GM12878 (cell line): ENCODE data around the gene ABCG4. TPM values are rescaled to one million over a fixed set of nuclear protein-coding genes. Genes with fewer than 3 reads are reported as not detected.

Source experiments
- ATAC-seq: fragments of 200-7000 bp; cut with Tn5 transposase; 3 replicates; pipeline ENCODE4 v1.9.1; 2020; ENCODE audit warnings: mild to moderate bottlenecking, moderate library complexity
- BruUV-seq: library from RNA; stranded (reverse); fragments of 400-500 nt; replicated peaks from 2 replicates; lab custom pipeline; 2021; lab: Mats Ljungman, UMichigan
- CTCF ChIA-PET: fragments of 300-600 bp; sonication (Branson Sonifier 250); formaldehyde crosslinking; extraction: SDS; loops from one replicate; lab custom pipeline; 2021; ENCODE audit warnings: inconsistent platforms; lab: Yijun Ruan, JAX
- POLR2A ChIA-PET: fragments of 350-600 bp; formaldehyde crosslinking; extraction: SDS; loops from one replicate; lab custom pipeline; 2021; ENCODE audit warnings: inconsistent platforms; lab: Charles Lee
- RAD21 ChIA-PET: fragments of 300-600 bp; sonication (Branson Sonifier 250); formaldehyde crosslinking; loops from one replicate; lab custom pipeline; 2023; ENCODE audit warnings: antibody characterized with exemption; ENCODE audit not compliant: unreplicated experiment; lab: Charles Lee
- SMC1A ChIA-PET: fragments of 300-600 bp; sonication (Branson Sonifier 250); formaldehyde crosslinking; loops from one replicate; lab custom pipeline; 2023; ENCODE audit not compliant: unreplicated experiment, uncharacterized antibody; lab: Charles Lee
- DNase-seq: peaks from one replicate; pipeline ENCODE4 v3.0.0-alpha.2; 2011; ENCODE audit warnings: low read depth, low spot score
- FAIRE-seq: peaks from 3 replicates; lab custom pipeline; 2011; peaks lifted over from hg19 to GRCh38; lab: Jason Lieb, UNC
- H2AFZ ChIP-seq: 2 replicates; pipeline ENCODE4 v1.6.0; 2011; ENCODE audit warnings: low read depth, low read length, control low read depth; ENCODE audit not compliant: control insufficient read depth
- H3K27ac ChIP-seq: 2 replicates; pipeline ENCODE4 v1.5.1; 2011; ENCODE audit warnings: control low read depth; ENCODE audit not compliant: control insufficient read depth, insufficient read depth
- H3K27me3 ChIP-seq, 2 experiments: replicated peaks in 1 of 2; 2 replicates each; pipeline versions ENCODE4 v1.6.0 to v1.6.1; 2011; ENCODE audit warnings: low read length in 1 of 2; ENCODE audit not compliant: control insufficient read depth in 2 of 2, insufficient read depth in 2 of 2
- H3K36me3 ChIP-seq, 2 experiments: 2 replicates each; pipeline ENCODE4 v1.5.1; 2011; ENCODE audit warnings: low read length in 1 of 2; ENCODE audit not compliant: control insufficient read depth in 2 of 2, insufficient read depth in 2 of 2
- H3K4me1 ChIP-seq: 2 replicates; pipeline ENCODE4 v1.6.1; 2011; ENCODE audit warnings: mild to moderate bottlenecking, low read length, moderate library complexity, mixed read lengths; ENCODE audit not compliant: control insufficient read depth, insufficient read depth
- H3K4me2 ChIP-seq: 2 replicates; pipeline ENCODE4 v1.6.0; 2011; ENCODE audit warnings: control low read depth; ENCODE audit not compliant: control insufficient read depth, insufficient read depth
- H3K4me3 ChIP-seq: fragments of 200-600 bp; sonication (generic); 2 replicates; pipeline ENCODE4 v1.5.1; 2016
- H3K79me2 ChIP-seq: 2 replicates; pipeline ENCODE4 v1.6.0; 2011; ENCODE audit warnings: low read length; ENCODE audit not compliant: control insufficient read depth, insufficient read depth
- H3K9ac ChIP-seq: 2 replicates; pipeline ENCODE4 v1.8.0; 2011; ENCODE audit warnings: low read length, control low read depth, mixed read lengths; ENCODE audit not compliant: control insufficient read depth, insufficient read depth
- H3K9me3 ChIP-seq: replicated peaks from 3 replicates; pipeline ENCODE4 v1.5.1; 2011; ENCODE audit warnings: mild to moderate bottlenecking, low read length; ENCODE audit not compliant: control insufficient read depth, insufficient read depth
- H4K20me1 ChIP-seq: 2 replicates; pipeline ENCODE4 v1.6.0; 2011; ENCODE audit not compliant: control insufficient read depth, insufficient read depth
- DPF2 ChIP-seq: fragments of 450-650 bp; IDR thresholded peaks from 2 replicates; pipeline ENCODE4 v1.6.1; 2017; ENCODE audit warnings: mild to moderate bottlenecking
- EED ChIP-seq: sonication (generic); IDR thresholded peaks from 2 replicates; pipeline ENCODE4 v1.6.1; 2016; ENCODE audit warnings: antibody characterized with exemption, low read depth
- EGR1 ChIP-seq, 2 experiments: IDR thresholded peaks; 1 replicate in 1 of 2; 2 replicates in 1 of 2; pipeline ENCODE4 v1.6.1; 2011 to 2012; ENCODE audit warnings: low read depth in 2 of 2, low read length in 2 of 2, borderline replicate concordance in 1 of 2, mild to moderate bottlenecking in 1 of 2, moderate library complexity in 1 of 2
- GATAD2B ChIP-seq: fragments of 450-650 bp; conservative IDR thresholded peaks from 2 replicates; pipeline ENCODE4 v1.6.1; 2017; ENCODE audit warnings: low read depth, mild to moderate bottlenecking, moderate library complexity
- LARP7 ChIP-seq: fragments of 450-650 bp; IDR thresholded peaks from 2 replicates; pipeline ENCODE4 v1.6.1; 2017; ENCODE audit warnings: mild to moderate bottlenecking
- SIX5 ChIP-seq: IDR thresholded peaks from 2 replicates; pipeline ENCODE4 v1.6.1; 2011; ENCODE audit warnings: mild to moderate bottlenecking, low read depth, low read length, moderate library complexity; ENCODE audit not compliant: severe bottlenecking
- TCF7 ChIP-seq: IDR thresholded peaks from 2 replicates; pipeline ENCODE4 v1.6.1; 2014; ENCODE audit warnings: antibody characterized with exemption, borderline replicate concordance
- WGBS: methylation state at CpG from one replicate; pipeline ENCODE4 v1.1.6; 2016; ENCODE audit warnings: low lambda C conversion rate; ENCODE audit not compliant: insufficient replicate concordance, insufficient coverage; ENCODE audit errors: missing lambda C conversion rate; 5-methylcytosine and 5-hydroxymethylcytosine counted together
- in situ Hi-C: fragments of 300-500 bp; cut with MboI; formaldehyde crosslinking; loops from 9 replicates; pipeline ENCODE4 v1.14.3; 2018; ENCODE audit warnings: mixed read lengths
- intact Hi-C: fragments of 100-400 bp; cut with micrococcal nuclease; formaldehyde crosslinking; loops from one replicate; pipeline ENCODE4 v1.14.2; 2022; ENCODE audit not compliant: unreplicated experiment
- polyA plus RNA-seq, 11 experiments: library from polyadenylated mRNA; depleted of rRNA in 4 of 11; unstranded in 6 of 11; stranded (reverse) in 5 of 11; fragments of >200 nt; fragmentation: Nextera tagmentation in 4 of 11; fragmentation: Illumina TruSeq in 1 of 11; extraction: Ambion mirVana in 4 of 11; extraction: Trizol in 1 of 11; gene quantifications; 1 replicate in 1 of 11; 2 replicates in 10 of 11; pipeline versions ENCODE4 v1.2.1 to v1.2.3, GENCODE V29; 2011 to 2016; ENCODE audit warnings: inconsistent platforms in 2 of 11, missing spikeins in 2 of 11, low read depth in 1 of 11
- total RNA-seq, 4 experiments: library from RNA; depleted of rRNA in 3 of 4; stranded (reverse); fragments of >200 nt in 3 of 4; fragmentation: Illumina TruSeq in 1 of 4; extraction: Trizol in 1 of 4; gene quantifications; 2 replicates each; pipeline versions ENCODE4 v1.2.1 to v1.2.3, GENCODE V29; 2013 to 2021

ABCG4 gene
- total and polyA plus RNA-seq, 10 of the 15 experiments (the other 5 are each of a cell fraction or from before 2014, with no cell fraction given) = not detected

DNA sequence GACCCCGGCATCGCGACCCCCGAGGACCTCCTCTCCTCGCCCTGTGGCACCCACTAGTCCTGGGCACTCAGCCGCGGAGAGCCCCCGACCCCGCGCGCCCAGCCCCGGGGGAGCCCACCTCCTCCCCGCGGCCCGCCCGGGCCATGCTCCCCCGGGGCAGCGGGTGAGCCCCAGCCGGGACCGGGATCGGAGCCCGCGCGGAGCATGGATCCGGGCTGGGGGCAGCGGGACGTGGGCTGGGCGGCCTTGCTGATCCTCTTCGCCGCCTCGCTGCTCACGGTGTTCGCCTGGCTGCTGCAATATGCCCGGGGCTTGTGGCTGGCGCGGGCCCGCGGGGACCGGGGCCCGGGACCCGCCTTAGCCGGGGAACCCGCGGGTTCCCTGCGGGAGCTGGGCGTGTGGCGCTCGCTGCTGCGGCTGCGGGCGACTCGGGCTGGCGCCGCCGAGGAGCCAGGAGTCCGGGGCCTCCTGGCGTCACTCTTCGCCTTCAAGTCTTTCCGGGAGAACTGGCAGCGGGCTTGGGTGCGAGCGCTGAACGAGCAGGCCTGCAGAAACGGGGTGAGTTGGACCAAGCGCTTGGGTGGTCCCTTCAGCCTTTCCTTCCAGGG, 41.2 kb upstream of the ABCG4 start:
- no TSS peak for BruUV-seq
- ChIA-PET CTCF (interaction anchor here (1.1 to 1.9 kb wide), 8 partner anchors 11 to 230 kb away, joined by 3 to 9 read pairs (median 6); partner anchors contain the start of gene HMBS), POLR2A (interaction anchor here (0.5 to 7.2 kb wide), 12 partner anchors 11 to 213 kb away, joined by 3 to 76 read pairs (median 4); partner anchors contain the start of genes HINFP, HMBS, HYOU1 and RPS25), SMC1A (interaction anchor here (1.0 to 1.8 kb wide), 5 partner anchors 10 to 152 kb away, joined by 4 to 9 read pairs (median 6); partner anchors contain the start of gene HMBS), RAD21 (interaction anchor here (1.1 to 2.2 kb wide), 6 partner anchors 12 to 217 kb away, joined by 3 to 16 read pairs (median 8); partner anchors contain the start of genes HINFP, HMBS and VPS11)
- peaks cover 14 to 19% of the 10 kb centered on the region in 2 experiments for H3K36me3 ChIP-seq
- in situ Hi-C loops (no loop called here), intact Hi-C loops (loop anchor here (1.0 to 5.0 kb wide), 2 partner anchors 37 to 90 kb away; no protein-coding TSS in a partner anchor)
- H3K27me3 ChIP-seq = no peaks in the 10 kb centered on the region
- TF ChIP-seq TCF7 = no peak
- no peak for TF ChIP-seq EED
- no peak for TF ChIP-seq SIX5
- 0 out of 2 replicates have a peak, but pooled peaks have one; percentile 49 for TF ChIP-seq GATAD2B
- TF ChIP-seq EGR1 (IDR thresholded peaks at IDR 0.05; ENCODE audit: borderline replicate concordance in 1 of 2, low read depth in 2 of 2, low read length in 2 of 2) = 0 out of 3 replicates have a peak, but pooled peaks of 1 of the 2 experiments have one; percentile 14
- 0 out of 2 replicates have a peak, but pooled peaks have one; percentile 17 for TF ChIP-seq LARP7
- 0 out of 2 replicates have a peak, but pooled peaks have one; percentile 33 for TF ChIP-seq DPF2
- H3K9ac ChIP-seq = peak overlapping the region; percentile 82
- H3K27ac ChIP-seq = peak overlapping the region; percentile 58
- H2AFZ ChIP-seq = peak overlapping the region; percentile 76
- H3K9me3 ChIP-seq = no peaks in the 10 kb centered on the region
- ATAC-seq (peak; percentile 25), DNase-seq (no peak), FAIRE-seq (no peak)
- peaks cover 28% of the 10 kb centered on the region for H3K79me2 ChIP-seq
- under 1% methylated on average over 31 of the region's 65 CpGs for WGBS
- peak overlapping the region; percentile 96 for H3K4me3 ChIP-seq
- H4K20me1 ChIP-seq = no peaks in the 10 kb centered on the region
- peak overlapping the region; percentile 86 for H3K4me2 ChIP-seq
- peaks cover 23% of the 10 kb centered on the region for H3K4me1 ChIP-seq
